ENCODE results near the gene CYP2W1.
A peak's percentile ranks its signal among the peaks of the same experiment; 100 is the strongest.

Gene CYP2W1

GRCh38 chr7:990352-990932 is 7.5 kb downstream of the CYP2W1 start:
- DNase-seq (ENCODE audit: low read depth), result no peak
- no peak overlapping the region for H3K4me3 ChIP-seq (ENCODE audit: low read depth, low read length)
- no peak for TF ChIP-seq MYC (IDR thresholded peaks at IDR 0.05; ENCODE audit: low read depth, low read length)
- TF ChIP-seq POLR2A (IDR thresholded peaks at IDR 0.05; ENCODE audit: extremely low read depth, insufficient read length), result no peak
- TF ChIP-seq MAX (IDR thresholded peaks at IDR 0.05; ENCODE audit: low read depth, low read length), result no peak
- no peak for TF ChIP-seq CTCF (IDR thresholded peaks at IDR 0.05; ENCODE audit: low read depth, low read length)

- no peak for TF ChIP-seq MAX (IDR thresholded peaks at IDR 0.05; ENCODE audit: low read depth, low read length)
- no peak for TF ChIP-seq CTCF (IDR thresholded peaks at IDR 0.05; ENCODE audit: low read depth, low read length)
- TF ChIP-seq MYC (IDR thresholded peaks at IDR 0.05; ENCODE audit: low read depth, low read length), result no peak
- no peak overlapping the region for H3K4me3 ChIP-seq (ENCODE audit: low read depth, low read length)
- DNase-seq (ENCODE audit: low read depth), result no peak
Observed at GRCh38 chr7:990933-991728, 8.2 kb downstream of the CYP2W1 start.

DNA sequence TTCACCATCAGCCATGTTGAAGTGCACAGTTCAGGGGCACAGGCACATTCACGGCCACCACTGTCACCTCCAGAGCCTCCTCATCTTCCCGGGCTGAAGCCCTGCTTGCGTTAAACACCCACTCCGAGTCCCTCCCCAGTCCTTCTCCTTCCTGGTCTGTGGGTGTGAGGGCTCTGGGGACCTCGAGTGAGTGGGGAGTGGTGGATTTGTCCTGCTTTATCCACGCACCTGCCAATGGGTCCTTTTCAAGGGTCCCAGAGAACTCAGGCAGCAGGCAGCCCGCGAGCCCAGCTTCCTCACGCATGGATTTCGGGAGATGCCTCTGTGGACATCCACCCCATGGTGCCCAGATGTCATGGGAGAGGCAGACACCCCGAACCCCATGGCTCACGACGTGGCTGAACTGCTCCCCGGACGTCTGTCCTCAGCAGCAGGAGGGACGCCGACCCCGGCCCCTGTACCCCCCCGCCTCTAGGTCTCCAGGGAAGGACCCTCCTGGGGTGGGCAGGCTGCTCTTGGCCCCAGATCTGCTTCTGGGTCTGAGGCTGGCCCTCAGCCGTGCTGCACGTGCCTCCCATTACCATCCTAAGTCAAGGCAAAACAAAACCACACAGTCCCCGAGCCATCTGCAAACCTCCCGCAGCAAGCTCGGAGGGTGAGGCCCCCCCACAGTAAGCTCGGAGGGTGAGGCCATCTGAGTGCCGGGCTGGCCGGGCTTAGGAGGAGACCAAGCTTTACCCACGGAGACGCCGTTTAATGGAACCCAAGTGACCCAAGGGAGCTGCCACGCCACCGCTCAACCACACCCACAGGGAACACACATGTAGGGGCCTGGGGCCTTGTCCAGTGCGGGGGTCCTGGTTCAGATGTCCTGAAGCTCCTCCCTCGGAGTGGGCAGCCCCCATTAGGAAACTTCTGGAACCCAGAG is 9.0 kb downstream of the CYP2W1 start:
- no peak for TF ChIP-seq POLR2A (IDR thresholded peaks at IDR 0.05; ENCODE audit: extremely low read depth, insufficient read length)
- TF ChIP-seq MAX (IDR thresholded peaks at IDR 0.05; ENCODE audit: low read depth, low read length), result no peak
- TF ChIP-seq CTCF (IDR thresholded peaks at IDR 0.05; ENCODE audit: low read depth, low read length), result no peak
- TF ChIP-seq MYC (IDR thresholded peaks at IDR 0.05; ENCODE audit: low read depth, low read length), result no peak
- DNase-seq (ENCODE audit: low read depth), result no peak
- H3K4me3 ChIP-seq (ENCODE audit: low read depth, low read length), result no peak overlapping the region

- DNase-seq (ENCODE audit: low read depth), result peak; percentile 99
- H3K4me3 ChIP-seq (ENCODE audit: low read depth, low read length), result no peak overlapping the region
- TF ChIP-seq POLR2A (IDR thresholded peaks at IDR 0.05; ENCODE audit: extremely low read depth, insufficient read length) (peak; percentile 30), MYC (IDR thresholded peaks at IDR 0.05; ENCODE audit: low read depth, low read length) (peak; percentile 90), CTCF (IDR thresholded peaks at IDR 0.05; ENCODE audit: low read depth, low read length) (peak; percentile 100), MAX (IDR thresholded peaks at IDR 0.05; ENCODE audit: low read depth, low read length) (peak; percentile 92)
Observed at GRCh38 chr7:992709-993607, 10.0 kb downstream of the CYP2W1 start.
